ENCODE data around the gene L3MBTL4. TPM values are rescaled to one million over a fixed set of nuclear protein-coding genes. Genes with fewer than 3 reads are reported as not detected.

Gene L3MBTL4
- total RNA-seq, 4 donors from 2014 or later: 6.0 to 14.8 (median 10.0) TPM

DNA sequence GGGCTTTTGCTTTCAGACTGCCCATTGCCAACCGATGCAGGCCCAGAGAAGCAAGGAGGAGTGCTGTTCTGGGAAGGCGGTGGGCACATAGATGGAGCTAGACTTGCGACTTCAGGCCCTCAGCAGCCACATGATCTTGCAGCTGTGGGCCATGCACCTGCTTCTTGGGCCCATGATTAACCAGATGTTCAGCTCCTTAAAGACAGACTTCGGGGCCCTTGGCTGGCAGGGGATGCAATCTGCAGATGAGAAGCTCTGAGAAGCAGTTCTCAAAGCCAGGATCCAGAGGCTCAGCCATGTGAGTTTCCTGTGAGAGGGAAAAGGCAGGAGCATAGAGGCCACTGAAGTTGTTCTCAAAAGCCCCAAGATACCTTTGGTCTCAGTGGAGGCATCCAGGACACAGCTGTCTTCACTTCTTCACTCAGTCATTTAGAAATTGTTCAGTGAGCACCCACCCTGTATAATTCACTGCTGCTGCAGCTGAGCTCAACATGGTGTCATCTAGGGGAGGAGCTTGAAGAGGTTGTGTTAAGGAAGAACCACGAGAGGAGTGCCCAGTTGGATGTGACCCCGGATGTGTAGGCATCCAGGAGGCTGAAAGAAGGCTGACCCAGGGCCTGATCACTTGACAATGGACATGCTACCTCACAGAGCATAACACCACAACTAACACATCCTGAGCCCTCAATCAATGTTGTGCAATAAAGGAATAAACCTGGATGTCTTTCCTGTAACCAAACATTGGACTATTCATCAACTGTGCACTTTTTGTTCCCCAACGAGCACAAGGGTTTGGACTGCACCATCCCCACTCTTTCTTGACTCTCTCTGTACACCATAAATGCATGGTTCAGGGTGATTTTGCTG, 474.7 kb downstream of the L3MBTL4 start:
- TF ChIP-seq, protein P1, sequence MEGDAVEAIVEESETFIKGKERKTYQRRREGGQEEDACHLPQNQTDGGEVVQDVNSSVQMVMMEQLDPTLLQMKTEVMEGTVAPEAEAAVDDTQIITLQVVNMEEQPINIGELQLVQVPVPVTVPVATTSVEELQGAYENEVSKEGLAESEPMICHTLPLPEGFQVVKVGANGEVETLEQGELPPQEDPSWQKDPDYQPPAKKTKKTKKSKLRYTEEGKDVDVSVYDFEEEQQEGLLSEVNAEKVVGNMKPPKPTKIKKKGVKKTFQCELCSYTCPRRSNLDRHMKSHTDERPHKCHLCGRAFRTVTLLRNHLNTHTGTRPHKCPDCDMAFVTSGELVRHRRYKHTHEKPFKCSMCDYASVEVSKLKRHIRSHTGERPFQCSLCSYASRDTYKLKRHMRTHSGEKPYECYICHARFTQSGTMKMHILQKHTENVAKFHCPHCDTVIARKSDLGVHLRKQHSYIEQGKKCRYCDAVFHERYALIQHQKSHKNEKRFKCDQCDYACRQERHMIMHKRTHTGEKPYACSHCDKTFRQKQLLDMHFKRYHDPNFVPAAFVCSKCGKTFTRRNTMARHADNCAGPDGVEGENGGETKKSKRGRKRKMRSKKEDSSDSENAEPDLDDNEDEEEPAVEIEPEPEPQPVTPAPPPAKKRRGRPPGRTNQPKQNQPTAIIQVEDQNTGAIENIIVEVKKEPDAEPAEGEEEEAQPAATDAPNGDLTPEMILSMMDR (IDR thresholded peaks at IDR 0.05; ENCODE audit: low read depth): no peak

DNA sequence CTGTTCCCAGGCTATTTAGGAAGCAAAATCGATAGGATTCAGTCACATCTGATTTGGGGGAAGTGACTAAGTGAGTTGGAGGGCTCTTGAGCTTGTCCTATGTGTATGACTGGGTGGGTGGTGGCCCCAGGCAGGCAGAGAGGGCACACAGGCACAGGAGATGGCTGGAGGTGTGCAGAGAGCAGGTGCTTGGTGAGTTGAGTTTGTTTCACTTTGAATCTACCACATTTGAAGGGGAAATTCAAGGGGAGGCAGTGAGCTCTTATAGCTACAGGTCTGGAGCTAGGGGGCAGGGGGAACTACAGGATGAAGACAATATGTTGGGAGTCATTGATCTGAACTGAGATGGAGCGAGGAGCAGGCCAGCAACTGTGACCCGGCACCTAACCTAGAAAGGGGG, 476.9 kb downstream of the L3MBTL4 start:
- TF ChIP-seq, protein P1 (IDR thresholded peaks at IDR 0.05; ENCODE audit: low read depth): no peak

DNA sequence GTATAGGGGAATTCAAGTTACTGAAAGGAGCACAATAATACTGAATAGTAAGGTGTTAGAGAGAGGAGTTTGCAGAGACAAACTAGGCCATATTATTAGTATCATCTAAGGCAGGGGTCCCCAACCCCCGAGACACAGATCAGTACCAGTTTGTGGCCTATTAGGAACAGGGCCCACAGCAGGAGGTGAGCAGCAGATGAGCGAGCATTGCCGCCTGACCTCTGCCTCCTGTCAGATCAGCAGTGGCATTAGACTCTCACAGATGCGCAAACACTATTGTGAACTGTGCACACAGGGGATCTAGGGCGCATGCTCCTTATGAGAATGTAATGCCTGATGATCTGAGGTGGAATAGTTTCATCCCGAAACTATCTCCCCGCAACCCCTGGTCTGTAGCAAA, 477.6 kb downstream of the L3MBTL4 start:
- TF ChIP-seq, protein P1 (IDR thresholded peaks at IDR 0.05; ENCODE audit: low read depth): no peak

DNA sequence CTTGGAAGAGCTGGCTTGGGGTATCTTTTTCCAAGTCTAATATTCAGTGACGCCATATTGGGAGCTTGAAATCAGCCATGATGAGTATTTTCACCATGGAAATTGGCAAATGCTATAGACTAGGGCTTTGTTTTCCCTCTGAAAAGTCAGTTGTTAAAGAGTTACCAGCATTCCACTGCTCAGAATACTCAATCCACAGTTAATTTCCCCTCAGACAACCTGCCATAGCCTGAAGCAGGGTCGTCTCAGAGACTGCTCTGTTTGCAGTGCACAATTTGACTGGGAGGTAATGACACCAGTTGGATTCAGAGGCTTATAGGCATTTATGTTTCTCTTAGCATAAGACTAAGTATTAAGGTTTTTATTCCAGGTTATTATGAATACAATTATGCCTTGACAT, 483.9 kb downstream of the L3MBTL4 start:
- TF ChIP-seq, protein P1 (IDR thresholded peaks at IDR 0.05; ENCODE audit: low read depth): no peak

DNA sequence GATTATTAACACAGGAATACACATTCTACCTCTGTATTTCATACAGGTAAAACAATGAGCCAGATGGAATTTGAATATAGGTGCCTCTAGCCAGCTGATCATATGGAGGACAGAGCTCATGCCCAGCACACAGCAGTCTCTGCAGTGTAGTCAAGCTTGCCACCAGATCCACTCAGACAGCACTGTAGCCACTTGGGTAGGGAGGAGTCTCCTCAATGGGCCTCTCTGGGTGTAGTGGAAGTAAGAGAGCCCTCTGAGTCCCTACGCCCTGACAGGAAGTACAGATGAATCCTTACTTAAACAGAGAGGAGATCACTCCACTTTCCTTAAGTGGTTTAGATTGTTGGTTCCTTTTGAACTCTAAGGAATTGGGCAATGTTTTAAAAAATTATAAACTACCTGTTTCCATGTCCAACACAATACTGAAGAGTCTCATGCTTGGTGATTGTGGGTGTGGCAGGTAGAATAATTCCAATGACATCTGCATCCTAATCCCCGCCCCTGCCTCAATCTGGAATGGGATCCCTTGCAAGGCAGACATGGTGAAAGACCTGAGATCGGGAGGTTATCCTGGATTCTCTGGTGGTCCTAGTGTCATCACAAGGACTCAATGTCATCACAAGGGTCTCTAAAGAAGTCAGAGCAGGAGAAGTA, 496.4 kb downstream of the L3MBTL4 start:
- TF ChIP-seq, protein P1 (IDR thresholded peaks at IDR 0.05; ENCODE audit: low read depth): no peak

DNA sequence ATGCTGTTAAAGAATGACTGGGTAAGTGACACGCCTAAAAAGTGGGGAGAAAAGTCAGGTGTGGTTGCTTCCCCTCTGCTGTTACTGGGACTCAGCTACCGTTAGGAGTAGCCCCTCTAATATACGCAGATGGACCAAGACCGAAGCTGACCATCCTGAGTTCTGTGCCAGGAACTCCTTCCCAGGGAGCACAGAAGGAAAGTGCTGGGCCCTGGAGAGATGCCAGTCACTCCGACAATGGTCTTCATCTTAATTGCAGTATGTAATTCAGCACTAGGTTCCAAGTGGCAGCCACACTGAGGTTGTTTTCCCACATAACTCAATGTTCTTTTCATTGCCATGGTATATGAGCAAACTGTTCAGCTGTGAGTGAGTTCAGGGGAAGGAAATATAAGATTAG, 499.8 kb downstream of the L3MBTL4 start:
- TF ChIP-seq, protein P1 (IDR thresholded peaks at IDR 0.05; ENCODE audit: low read depth): no peak

DNA sequence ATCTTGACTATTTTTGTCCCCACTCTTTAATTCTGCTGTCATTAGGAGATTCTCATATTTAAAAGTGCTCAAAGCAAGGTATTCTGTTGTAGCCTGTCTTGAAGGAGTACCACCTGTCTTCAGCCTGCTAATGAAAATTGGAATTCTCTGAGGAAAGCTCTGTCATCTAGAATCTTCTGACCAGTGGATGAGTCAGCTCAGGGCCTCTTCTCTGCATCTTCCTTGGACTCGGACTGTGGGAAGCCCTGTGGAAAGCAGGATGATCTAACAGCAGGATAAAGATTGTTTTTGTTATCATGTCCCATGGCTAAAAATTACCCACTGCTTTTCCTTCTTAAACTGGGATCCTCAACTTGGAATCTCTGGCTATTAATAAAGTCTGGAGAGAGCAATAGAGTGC, 500.7 kb downstream of the L3MBTL4 start:
- TF ChIP-seq, protein P1 (IDR thresholded peaks at IDR 0.05; ENCODE audit: low read depth): no peak

Measured in subcutaneous adipose tissue (tissue), 4 donors.